ENCODE results near the gene KCNS3.

- TF ChIP-seq CTCF (CRISPR knock-in tag; IDR thresholded peaks at IDR 0.05) = no peak
- TF ChIP-seq, protein P1, sequence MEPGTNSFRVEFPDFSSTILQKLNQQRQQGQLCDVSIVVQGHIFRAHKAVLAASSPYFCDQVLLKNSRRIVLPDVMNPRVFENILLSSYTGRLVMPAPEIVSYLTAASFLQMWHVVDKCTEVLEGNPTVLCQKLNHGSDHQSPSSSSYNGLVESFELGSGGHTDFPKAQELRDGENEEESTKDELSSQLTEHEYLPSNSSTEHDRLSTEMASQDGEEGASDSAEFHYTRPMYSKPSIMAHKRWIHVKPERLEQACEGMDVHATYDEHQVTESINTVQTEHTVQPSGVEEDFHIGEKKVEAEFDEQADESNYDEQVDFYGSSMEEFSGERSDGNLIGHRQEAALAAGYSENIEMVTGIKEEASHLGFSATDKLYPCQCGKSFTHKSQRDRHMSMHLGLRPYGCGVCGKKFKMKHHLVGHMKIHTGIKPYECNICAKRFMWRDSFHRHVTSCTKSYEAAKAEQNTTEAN (CRISPR knock-in tag; conservative IDR thresholded peaks at IDR 0.05) = no peak
- TF ChIP-seq TBP (CRISPR knock-in tag; IDR thresholded peaks at IDR 0.05) = no peak
- no peak for TF ChIP-seq POLR2A (IDR thresholded peaks at IDR 0.05; ENCODE audit: insufficient read depth in 1 of 2, low read depth in 2 of 2, low read length in 2 of 2)
- no peak for TF ChIP-seq ZNF224 (CRISPR knock-in tag; IDR thresholded peaks at IDR 0.05)
- TF ChIP-seq ISX (CRISPR knock-in tag; conservative IDR thresholded peaks at IDR 0.05) = no peak
- TF ChIP-seq GABPA (IDR thresholded peaks at IDR 0.05; ENCODE audit: low read depth, low read length) = no peak
- no peak for TF ChIP-seq GABPA (CRISPR knock-in tag; IDR thresholded peaks at IDR 0.05; ENCODE audit: low read depth)
- no peak for TF ChIP-seq ASH2L (IDR thresholded peaks at IDR 0.05; ENCODE audit: insufficient read length, low read depth, low read length)
- no peak for TF ChIP-seq POLR2AphosphoS5 (IDR thresholded peaks at IDR 0.05; ENCODE audit: low read depth, low read length)
- TF ChIP-seq SMC3 (IDR thresholded peaks at IDR 0.05; ENCODE audit: low read length) = no peak
- TF ChIP-seq ZSCAN22 (CRISPR knock-in tag; IDR thresholded peaks at IDR 0.05) = no peak
- TF ChIP-seq ZNF839 (CRISPR knock-in tag; IDR thresholded peaks at IDR 0.05; ENCODE audit: borderline replicate concordance) = no peak
Observed at GRCh38 chr2:17847236-17847635, 31.2 kb upstream of the KCNS3 start.
